ENCODE results near the gene SFTA2. TPM values are rescaled to one million over a fixed set of nuclear protein-coding genes. Genes with fewer than 3 reads are reported as not detected.

The SFTA2 gene
- total RNA-seq, 1 donor from 2014 or later = not detected

DNA sequence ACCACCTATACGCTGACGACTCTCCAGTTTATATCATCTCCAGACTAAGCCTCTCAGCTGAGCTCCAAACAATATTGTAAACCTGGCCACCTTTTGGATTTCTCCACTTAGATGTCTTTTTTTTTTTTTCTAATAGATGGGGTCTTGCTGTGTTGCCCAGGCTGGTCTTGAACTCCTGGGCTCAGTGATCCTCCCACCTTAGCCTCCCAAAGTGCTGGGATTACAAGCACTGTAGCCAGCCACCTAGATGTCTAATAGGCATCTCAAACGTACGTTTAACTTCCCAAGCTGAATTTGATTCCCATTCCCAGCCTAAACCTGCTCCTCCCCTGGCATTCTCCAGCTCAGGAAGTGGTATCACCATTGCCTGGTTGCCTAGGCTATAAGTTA is 42.5 kb downstream of the SFTA2 start:
- H3K4me3 ChIP-seq = no peak overlapping the region
- H3K27me3 ChIP-seq (ENCODE audit: low read depth) = no peaks in the 10 kb centered on the region
- peaks cover 32% of the 10 kb centered on the region for H3K4me1 ChIP-seq
- intact Hi-C loops (cut with micrococcal nuclease) = loop anchor here (10.0 kb wide), 1 partner anchor 145 kb away; the partner anchor contains the start of genes FLOT1 and IER3
- no peak overlapping the region for H3K27ac ChIP-seq (replicated peaks)
- no peaks in the 10 kb centered on the region for H3K9me3 ChIP-seq (replicated peaks)
- TF ChIP-seq, protein P1, sequence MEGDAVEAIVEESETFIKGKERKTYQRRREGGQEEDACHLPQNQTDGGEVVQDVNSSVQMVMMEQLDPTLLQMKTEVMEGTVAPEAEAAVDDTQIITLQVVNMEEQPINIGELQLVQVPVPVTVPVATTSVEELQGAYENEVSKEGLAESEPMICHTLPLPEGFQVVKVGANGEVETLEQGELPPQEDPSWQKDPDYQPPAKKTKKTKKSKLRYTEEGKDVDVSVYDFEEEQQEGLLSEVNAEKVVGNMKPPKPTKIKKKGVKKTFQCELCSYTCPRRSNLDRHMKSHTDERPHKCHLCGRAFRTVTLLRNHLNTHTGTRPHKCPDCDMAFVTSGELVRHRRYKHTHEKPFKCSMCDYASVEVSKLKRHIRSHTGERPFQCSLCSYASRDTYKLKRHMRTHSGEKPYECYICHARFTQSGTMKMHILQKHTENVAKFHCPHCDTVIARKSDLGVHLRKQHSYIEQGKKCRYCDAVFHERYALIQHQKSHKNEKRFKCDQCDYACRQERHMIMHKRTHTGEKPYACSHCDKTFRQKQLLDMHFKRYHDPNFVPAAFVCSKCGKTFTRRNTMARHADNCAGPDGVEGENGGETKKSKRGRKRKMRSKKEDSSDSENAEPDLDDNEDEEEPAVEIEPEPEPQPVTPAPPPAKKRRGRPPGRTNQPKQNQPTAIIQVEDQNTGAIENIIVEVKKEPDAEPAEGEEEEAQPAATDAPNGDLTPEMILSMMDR (IDR thresholded peaks at IDR 0.05; ENCODE audit: borderline replicate concordance) = no peak
- H3K36me3 ChIP-seq = peaks cover 18% of the 10 kb centered on the region
- DNase-seq = no peak

DNA sequence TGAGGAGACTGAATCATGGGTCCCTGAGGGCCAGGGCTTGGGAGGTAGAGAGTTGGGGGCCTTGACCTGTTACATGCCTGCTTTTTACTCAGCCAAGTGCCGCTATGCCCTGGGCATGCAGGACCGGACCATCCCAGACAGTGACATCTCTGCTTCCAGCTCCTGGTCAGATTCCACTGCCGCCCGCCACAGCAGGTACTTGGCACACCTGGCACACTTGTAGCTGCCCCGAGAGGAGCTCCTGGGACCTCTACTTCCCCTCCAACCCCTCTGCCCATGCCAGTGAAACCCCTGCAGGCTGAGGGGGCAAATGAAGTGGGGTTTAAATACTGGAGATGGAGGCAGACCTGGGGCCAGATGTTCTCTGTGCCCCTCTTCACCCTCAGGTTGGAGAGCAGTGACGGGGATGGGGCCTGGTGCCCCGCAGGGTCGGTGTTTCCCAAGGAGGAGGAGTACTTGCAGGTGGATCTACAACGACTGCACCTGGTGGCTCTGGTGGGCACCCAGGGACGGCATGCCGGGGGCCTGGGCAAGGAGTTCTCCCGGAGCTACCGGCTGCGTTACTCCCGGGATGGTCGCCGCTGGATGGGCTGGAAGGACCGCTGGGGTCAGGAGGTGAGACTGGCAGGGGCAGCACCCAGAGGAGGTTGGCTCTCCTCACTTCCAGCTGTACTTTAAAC is 43.0 kb downstream of the SFTA2 start:
- no peaks in the 10 kb centered on the region for H3K27me3 ChIP-seq (ENCODE audit: low read depth)
- TF ChIP-seq, protein P1 (IDR thresholded peaks at IDR 0.05; ENCODE audit: borderline replicate concordance) = no peak
- H3K4me1 ChIP-seq = peaks cover 35% of the 10 kb centered on the region
- no peaks in the 10 kb centered on the region for H3K9me3 ChIP-seq (replicated peaks)
- peaks cover 14% of the 10 kb centered on the region for H3K36me3 ChIP-seq
- no peak overlapping the region for H3K4me3 ChIP-seq
- DNase-seq = no peak
- intact Hi-C loops (cut with micrococcal nuclease) = loop anchor here (10.0 kb wide), 1 partner anchor 144 kb away; the partner anchor contains the start of genes FLOT1 and IER3
- H3K27ac ChIP-seq (replicated peaks) = no peak overlapping the region

DNA sequence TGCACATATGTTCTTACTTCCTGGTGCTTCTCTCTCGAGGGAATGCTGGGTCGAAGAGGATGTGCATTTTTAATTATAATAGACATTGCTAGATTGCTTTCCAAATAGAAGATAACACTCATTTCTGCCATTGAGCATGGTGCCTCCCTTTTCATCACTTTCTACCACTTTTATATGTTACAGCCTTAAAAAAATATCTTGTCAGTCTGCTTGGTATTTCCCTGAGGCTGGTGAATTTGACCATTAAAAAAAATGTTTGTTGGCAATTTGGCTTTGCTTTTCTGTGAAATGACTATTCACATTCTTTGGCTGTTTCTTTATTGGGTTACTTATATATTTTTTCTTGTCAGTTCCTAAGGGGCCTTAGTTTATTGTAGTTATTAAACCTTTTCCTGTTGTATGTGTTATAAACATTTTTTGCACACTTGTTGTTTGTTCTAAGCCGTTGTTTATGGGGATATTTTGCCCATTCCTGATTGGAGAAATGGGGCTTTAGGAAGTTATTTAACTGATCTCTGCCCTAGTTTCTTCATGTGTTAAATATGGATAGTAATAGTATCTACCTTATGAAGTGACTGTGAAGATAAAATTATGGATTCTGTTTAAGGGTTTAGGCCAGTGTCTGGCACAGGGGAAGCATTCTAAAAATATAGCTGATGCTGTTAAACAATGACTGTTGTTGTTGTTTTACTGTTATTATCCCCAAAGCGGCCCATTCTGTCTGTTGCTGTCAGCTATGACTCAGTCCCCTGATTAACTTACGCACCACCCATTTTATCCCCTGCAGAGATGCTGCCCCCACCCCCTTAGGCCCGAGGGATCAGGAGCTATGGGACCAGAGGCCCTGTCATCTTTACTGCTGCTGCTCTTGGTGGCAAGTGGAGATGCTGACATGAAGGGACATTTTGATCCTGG is 43.8 kb downstream of the SFTA2 start:
- H3K9me3 ChIP-seq (replicated peaks) = no peaks in the 10 kb centered on the region
- peaks cover 13% of the 10 kb centered on the region for H3K36me3 ChIP-seq
- TF ChIP-seq, protein P1 (IDR thresholded peaks at IDR 0.05; ENCODE audit: borderline replicate concordance) = no peak
- H3K27ac ChIP-seq (replicated peaks) = no peak overlapping the region
- H3K4me3 ChIP-seq = no peak overlapping the region
- intact Hi-C loops (cut with micrococcal nuclease) = loop anchor here (10.0 kb wide), 1 partner anchor 143 kb away; the partner anchor contains the start of genes FLOT1 and IER3
- no peaks in the 10 kb centered on the region for H3K27me3 ChIP-seq (ENCODE audit: low read depth)
- peaks cover 43% of the 10 kb centered on the region for H3K4me1 ChIP-seq
- DNase-seq = no peak

DNA sequence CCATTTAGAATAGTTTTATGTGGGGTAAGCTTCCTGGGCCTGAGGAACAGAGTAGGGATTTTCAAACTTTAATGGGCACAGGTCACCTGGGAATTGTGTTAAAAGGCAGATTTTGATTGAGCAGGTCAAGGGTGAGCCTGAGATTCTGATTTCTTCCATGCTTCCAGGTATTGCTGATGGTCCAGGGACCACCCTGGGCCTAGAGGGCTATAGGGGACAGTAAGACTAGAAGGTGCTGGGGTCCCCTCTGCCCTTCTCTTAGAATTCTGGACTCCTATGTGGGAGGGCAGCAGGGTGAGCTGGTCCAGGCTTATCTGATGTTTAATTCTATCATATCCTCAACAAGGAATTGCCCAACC is 45.1 kb downstream of the SFTA2 start:
- TF ChIP-seq, protein P1 (IDR thresholded peaks at IDR 0.05; ENCODE audit: borderline replicate concordance) = no peak
- Histone ChIP-seq H3K4me1 (peaks cover 56% of the 10 kb centered on the region), H3K27me3 (ENCODE audit: low read depth) (no peaks in the 10 kb centered on the region), H3K27ac (replicated peaks) (peak overlapping the region; percentile 86), H3K4me3 (no peak overlapping the region), H3K9me3 (replicated peaks) (no peaks in the 10 kb centered on the region), H3K36me3 (peaks cover 2% of the 10 kb centered on the region)
- DNase-seq = no peak
- intact Hi-C loops (cut with micrococcal nuclease) = loop anchor here (10.0 kb wide), 1 partner anchor 142 kb away; the partner anchor contains the start of genes FLOT1 and IER3

DNA sequence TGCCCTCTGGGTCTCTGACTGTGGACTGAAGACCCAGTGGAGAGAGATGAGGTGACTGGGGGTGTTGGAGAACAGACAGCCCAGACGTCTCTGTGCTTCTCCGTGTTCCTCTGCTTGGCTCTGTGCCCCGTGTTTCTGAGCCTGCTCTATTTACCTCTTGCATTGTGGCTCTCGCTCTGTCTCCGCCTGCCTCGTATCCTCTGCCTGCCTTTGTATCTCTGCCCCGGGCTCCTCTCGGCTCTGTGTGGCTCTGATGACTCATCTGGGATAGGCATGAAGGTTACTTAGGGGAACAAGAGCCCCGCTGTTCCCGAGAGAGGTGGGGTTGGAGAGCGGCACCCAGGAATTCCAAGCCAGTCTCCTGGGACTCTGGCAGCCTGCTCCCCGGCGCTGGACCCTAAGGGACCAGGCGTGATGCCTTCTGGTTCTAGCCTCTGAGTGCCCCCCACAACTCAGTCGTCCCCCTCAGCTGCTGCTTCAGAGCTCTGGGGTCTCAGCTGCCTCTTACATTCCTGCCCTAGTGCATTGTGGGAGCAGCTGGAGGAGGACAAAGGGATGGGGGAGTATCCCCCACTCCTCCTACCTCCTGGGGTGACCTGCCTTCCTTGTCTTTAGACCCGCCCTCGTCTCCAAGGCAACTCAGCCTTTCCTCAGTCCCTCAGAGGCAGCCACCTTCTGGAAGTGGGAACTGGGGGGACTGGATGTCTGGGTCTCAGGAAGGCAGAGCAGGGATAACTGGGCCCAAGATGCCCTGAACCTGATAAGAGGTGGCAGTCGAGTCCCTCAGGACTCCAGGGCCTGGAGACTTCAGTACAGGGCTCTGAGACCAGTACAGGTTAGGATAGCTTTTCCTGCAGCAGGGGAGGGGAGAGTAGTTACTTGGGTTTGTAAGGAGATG is 45.7 kb downstream of the SFTA2 start:
- peak overlapping the region; percentile 87 for H3K4me3 ChIP-seq
- DNase-seq = peak; percentile 48
- peak overlapping the region; percentile 86 for H3K27ac ChIP-seq (replicated peaks)
- H3K36me3 ChIP-seq = no peaks in the 10 kb centered on the region
- intact Hi-C loops (cut with micrococcal nuclease) = loop anchor here (10.0 kb wide), 1 partner anchor 141 kb away; the partner anchor contains the start of genes FLOT1 and IER3
- no peaks in the 10 kb centered on the region for H3K9me3 ChIP-seq (replicated peaks)
- H3K27me3 ChIP-seq (ENCODE audit: low read depth) = no peaks in the 10 kb centered on the region
- peaks cover 60% of the 10 kb centered on the region for H3K4me1 ChIP-seq
- TF ChIP-seq, protein P1 (IDR thresholded peaks at IDR 0.05; ENCODE audit: borderline replicate concordance) = no peak
